ENCODE data around the gene HSPA1A.

- no peak for TF ChIP-seq CTCF (IDR thresholded peaks at IDR 0.05; ENCODE audit: low read depth, low read length)
- TF ChIP-seq EZH2phosphoT487 (IDR thresholded peaks at IDR 0.05; ENCODE audit: low read depth): no peak
Observed at GRCh38 chr6:31813465-31813849, 1.9 kb upstream of the HSPA1A start.

Measured in OCI-LY3 (cell line).